ENCODE measurements around the gene EYS.

EYS gene

DNA sequence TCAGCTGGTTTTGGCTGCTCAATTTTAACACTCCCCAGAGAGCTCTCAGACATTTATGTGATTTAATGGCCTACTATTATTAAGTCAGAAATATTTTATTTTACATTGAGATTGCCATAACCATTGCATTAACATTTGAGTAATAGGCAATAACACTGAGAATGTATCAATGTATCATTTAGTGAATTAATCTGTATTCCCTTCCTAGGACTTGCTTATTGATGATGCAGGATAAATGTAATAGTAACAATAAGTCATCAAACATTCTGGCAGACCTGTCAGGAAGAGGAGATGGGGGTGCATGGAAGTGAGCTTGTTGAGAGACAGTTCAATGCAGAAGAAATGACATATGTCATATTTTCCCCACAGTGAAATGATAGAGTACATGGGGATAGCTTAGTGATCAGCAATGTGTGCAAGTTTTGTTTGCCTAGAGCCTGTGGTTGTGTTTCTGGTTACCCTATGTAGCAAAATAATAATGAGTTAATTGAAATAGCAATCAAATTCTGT lies 458.9 kb downstream of the EYS start:
- DNase-seq (ENCODE audit: low spot score), result no peak
- in situ Hi-C loops (cut with MboI; ENCODE audit: low pct_unique_long_range_greater_than_20kb, low sequenced_read_pairs, unreplicated experiment), result no loop called here
- TF ChIP-seq, protein P1, sequence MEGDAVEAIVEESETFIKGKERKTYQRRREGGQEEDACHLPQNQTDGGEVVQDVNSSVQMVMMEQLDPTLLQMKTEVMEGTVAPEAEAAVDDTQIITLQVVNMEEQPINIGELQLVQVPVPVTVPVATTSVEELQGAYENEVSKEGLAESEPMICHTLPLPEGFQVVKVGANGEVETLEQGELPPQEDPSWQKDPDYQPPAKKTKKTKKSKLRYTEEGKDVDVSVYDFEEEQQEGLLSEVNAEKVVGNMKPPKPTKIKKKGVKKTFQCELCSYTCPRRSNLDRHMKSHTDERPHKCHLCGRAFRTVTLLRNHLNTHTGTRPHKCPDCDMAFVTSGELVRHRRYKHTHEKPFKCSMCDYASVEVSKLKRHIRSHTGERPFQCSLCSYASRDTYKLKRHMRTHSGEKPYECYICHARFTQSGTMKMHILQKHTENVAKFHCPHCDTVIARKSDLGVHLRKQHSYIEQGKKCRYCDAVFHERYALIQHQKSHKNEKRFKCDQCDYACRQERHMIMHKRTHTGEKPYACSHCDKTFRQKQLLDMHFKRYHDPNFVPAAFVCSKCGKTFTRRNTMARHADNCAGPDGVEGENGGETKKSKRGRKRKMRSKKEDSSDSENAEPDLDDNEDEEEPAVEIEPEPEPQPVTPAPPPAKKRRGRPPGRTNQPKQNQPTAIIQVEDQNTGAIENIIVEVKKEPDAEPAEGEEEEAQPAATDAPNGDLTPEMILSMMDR (IDR thresholded peaks at IDR 0.05; ENCODE audit: extremely low read depth, insufficient read depth, missing control alignments), result no peak

DNA sequence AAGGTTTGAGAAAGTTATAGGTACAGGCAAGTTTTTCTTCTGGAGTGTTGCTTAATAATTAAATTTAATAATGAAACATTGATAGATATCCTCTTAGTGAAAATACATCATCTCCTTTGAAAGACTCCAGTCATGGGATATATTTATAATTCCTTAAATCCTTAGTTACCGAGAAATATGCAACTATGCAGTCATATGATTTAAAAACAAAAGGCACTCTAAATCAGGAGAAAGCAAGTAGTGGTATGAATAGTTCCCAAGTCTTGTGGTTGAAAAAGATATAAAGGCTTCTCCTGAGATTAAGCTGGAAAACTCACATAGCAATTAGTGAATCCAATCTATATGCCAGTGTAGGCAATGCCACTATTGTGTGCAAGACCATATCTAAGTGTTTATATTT lies 475.4 kb downstream of the EYS start:
- no peak for DNase-seq (ENCODE audit: low spot score)
- in situ Hi-C loops (cut with MboI; ENCODE audit: low pct_unique_long_range_greater_than_20kb, low sequenced_read_pairs, unreplicated experiment), result no loop called here
- TF ChIP-seq, protein P1 (IDR thresholded peaks at IDR 0.05; ENCODE audit: extremely low read depth, insufficient read depth, missing control alignments), result no peak

DNA sequence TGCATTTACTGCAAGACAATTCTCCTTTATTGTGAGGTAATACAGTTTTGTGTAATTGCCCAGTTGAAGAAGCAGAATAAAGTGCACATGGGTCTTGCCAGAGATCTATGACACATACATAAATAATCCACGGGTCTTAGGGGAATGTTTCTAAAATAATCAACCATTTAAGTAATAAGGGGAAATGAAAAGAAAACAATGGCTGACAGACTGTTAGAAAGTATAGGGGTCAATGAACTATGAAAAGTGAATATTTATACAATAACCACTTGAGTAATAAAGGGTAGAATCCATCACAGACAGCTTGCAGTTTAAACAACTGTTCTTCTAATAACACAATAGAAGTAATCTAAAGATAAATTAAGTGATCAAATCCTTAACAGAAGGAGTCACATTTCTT lies 477.2 kb downstream of the EYS start:
- TF ChIP-seq, protein P1 (IDR thresholded peaks at IDR 0.05; ENCODE audit: extremely low read depth, insufficient read depth, missing control alignments), result no peak
- in situ Hi-C loops (cut with MboI; ENCODE audit: low pct_unique_long_range_greater_than_20kb, low sequenced_read_pairs, unreplicated experiment), result no loop called here
- no peak for DNase-seq (ENCODE audit: low spot score)

DNA sequence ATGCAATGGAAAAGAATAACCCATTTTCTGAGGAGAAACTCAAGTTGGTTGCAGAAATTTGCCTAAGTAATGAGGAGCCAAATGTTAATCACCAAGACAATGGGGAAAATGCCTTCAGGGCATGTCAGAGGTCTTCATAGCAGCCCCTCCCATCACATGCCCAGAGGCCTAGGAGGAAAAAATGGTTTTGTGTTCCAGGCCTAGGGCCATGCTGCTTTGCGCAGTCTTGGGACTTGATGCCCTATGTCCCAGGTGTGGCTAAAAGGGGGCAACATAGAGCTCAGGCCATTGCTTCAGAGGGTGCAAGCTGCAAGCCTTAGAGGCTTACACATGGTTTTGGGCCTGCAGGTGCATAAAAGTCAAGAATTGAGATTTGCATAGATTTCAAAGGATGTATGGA lies 485.9 kb downstream of the EYS start:
- no peak for DNase-seq (ENCODE audit: low spot score)
- TF ChIP-seq, protein P1 (IDR thresholded peaks at IDR 0.05; ENCODE audit: extremely low read depth, insufficient read depth, missing control alignments), result no peak
- in situ Hi-C loops (cut with MboI; ENCODE audit: low pct_unique_long_range_greater_than_20kb, low sequenced_read_pairs, unreplicated experiment), result no loop called here

DNA sequence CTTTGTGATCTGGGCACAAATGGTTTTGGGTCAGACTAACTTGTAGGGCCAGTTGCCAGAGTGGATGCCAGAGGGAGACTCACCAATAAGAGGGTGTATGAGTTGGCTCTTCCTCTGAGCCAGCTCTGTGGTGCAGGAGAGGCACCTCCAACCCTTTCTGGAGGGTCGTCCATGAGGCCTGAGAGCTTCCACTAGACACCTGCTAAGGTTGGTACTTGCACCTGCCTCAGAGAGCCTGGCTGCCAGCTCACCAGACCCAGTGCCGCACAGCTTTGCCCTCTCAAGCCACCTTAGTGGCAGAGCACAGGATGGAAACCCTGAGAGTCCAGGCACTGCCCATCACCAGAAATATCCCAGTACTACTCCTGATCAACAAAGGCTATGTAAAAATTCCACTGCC lies 504.3 kb downstream of the EYS start:
- TF ChIP-seq, protein P1 (IDR thresholded peaks at IDR 0.05; ENCODE audit: extremely low read depth, insufficient read depth, missing control alignments), result no peak
- DNase-seq (ENCODE audit: low spot score), result no peak
- in situ Hi-C loops (cut with MboI; ENCODE audit: low pct_unique_long_range_greater_than_20kb, low sequenced_read_pairs, unreplicated experiment), result no loop called here

DNA sequence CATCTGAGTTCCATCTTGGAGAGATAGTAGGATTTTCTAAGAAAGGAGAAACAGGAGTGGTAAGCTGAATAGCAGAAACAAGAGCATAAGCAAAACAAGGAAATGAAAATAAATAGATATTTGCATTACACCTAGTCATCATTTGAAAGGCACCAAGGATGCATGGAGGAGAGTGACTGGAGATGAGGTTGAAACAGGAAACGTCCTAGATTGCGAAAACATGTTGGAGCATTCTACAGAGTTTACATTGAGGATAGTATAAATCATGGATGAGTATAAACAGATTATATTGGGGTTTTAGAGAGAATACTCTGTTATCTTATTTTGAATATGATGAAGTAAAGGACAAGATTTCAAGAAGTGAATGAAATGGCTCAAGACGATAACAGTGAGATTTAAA lies 507.3 kb downstream of the EYS start:
- DNase-seq (ENCODE audit: low spot score), result no peak
- TF ChIP-seq, protein P1 (IDR thresholded peaks at IDR 0.05; ENCODE audit: extremely low read depth, insufficient read depth, missing control alignments), result no peak
- in situ Hi-C loops (cut with MboI; ENCODE audit: low pct_unique_long_range_greater_than_20kb, low sequenced_read_pairs, unreplicated experiment), result no loop called here

DNA sequence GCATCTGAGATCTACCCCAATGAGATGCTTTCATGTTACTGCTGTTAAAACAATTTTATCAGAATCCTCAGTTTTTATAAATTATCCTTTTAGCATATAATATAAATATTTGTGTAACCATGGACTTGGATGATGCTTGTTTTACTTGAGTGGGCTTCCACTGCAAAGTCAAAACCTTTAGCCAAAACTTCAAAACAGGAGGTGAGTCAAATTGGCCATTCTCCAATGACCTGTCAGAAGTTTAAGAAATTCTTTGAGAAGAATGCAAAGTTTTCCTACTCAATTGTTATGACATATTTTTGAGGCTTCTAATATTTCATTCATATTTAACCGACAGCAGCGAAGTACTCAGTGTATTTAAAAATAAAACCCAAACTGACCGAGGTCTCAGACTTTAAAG lies 507.9 kb downstream of the EYS start:
- DNase-seq (ENCODE audit: low spot score), result no peak
- TF ChIP-seq, protein P1 (IDR thresholded peaks at IDR 0.05; ENCODE audit: extremely low read depth, insufficient read depth, missing control alignments), result no peak
- in situ Hi-C loops (cut with MboI; ENCODE audit: low pct_unique_long_range_greater_than_20kb, low sequenced_read_pairs, unreplicated experiment), result no loop called here
